Liver (tissue), 9 donors: ENCODE results near the gene RAG2. TPM values are rescaled to one million over a fixed set of nuclear protein-coding genes. Genes with fewer than 3 reads are reported as not detected.

Source experiments
- DNase-seq: peaks from one replicate; pipeline ENCODE4 v3.0.0-alpha.2; 2017; ENCODE audit warnings: low spot score
- H3K27ac ChIP-seq, 2 donors: one replicate each; pipeline ENCODE4 v1.7.0; 2013; ENCODE audit warnings: inconsistent platforms in 2 of 2, low read length in 2 of 2, control low read depth in 1 of 2, low read depth in 1 of 2, mild to moderate bottlenecking in 1 of 2
- H3K27me3 ChIP-seq, 4 donors: one replicate each; pipeline versions ENCODE4 v1.6.1 to v1.7.0; 2013; ENCODE audit warnings: low read length in 3 of 4, inconsistent platforms in 1 of 4, mild to moderate bottlenecking in 1 of 4, moderate library complexity in 1 of 4; ENCODE audit not compliant: control insufficient read depth in 4 of 4, insufficient read depth in 4 of 4
- H3K36me3 ChIP-seq, 4 donors: one replicate each; pipeline versions ENCODE4 v1.6.1 to v1.7.0; 2013; ENCODE audit warnings: low read length in 3 of 4, mild to moderate bottlenecking in 3 of 4, low read depth in 1 of 4, moderate library complexity in 1 of 4; ENCODE audit not compliant: control insufficient read depth in 4 of 4, insufficient read depth in 3 of 4
- H3K4me1 ChIP-seq, 4 donors: one replicate each; pipeline versions ENCODE4 v1.6.1 to v1.7.0; 2013; ENCODE audit warnings: low read length in 3 of 4, mild to moderate bottlenecking in 3 of 4, moderate library complexity in 1 of 4; ENCODE audit not compliant: control insufficient read depth in 4 of 4, insufficient read depth in 4 of 4
- H3K4me3 ChIP-seq, 3 donors: one replicate each; pipeline versions ENCODE4 v1.6.1 to v1.7.0; 2013; ENCODE audit warnings: low read length in 3 of 3, control low read depth in 1 of 3, low read depth in 1 of 3, mild to moderate bottlenecking in 1 of 3
- H3K9ac ChIP-seq, 2 donors: one replicate each; pipeline ENCODE4 v1.7.0; 2013; ENCODE audit warnings: low read length in 2 of 2, mild to moderate bottlenecking in 2 of 2, moderate library complexity in 2 of 2, control low read depth in 1 of 2, low read depth in 1 of 2
- H3K9me3 ChIP-seq, 4 donors: one replicate each; pipeline versions ENCODE4 v1.6.1 to v1.7.0; 2013; ENCODE audit warnings: low read length in 3 of 4; ENCODE audit not compliant: control insufficient read depth in 4 of 4
- EGR1 ChIP-seq, 2 donors: IDR thresholded peaks; 2 replicates each; pipeline ENCODE4 v1.6.1; 2016 to 2018; ENCODE audit warnings: antibody characterized with exemption in 2 of 2, low read depth in 2 of 2
- FOXA1 ChIP-seq: IDR thresholded peaks from 2 replicates; pipeline ENCODE4 v1.6.1; 2016; ENCODE audit warnings: antibody characterized with exemption
- FOXA2 ChIP-seq: IDR thresholded peaks from 2 replicates; pipeline ENCODE4 v1.6.1; 2016; ENCODE audit warnings: antibody characterized with exemption
- HNF4A ChIP-seq, 2 donors: conservative IDR thresholded peaks; 2 replicates each; pipeline ENCODE4 v1.6.1; 2016; ENCODE audit warnings: antibody characterized with exemption in 2 of 2, mild to moderate bottlenecking in 2 of 2
- HNF4G ChIP-seq: IDR thresholded peaks from 2 replicates; pipeline ENCODE4 v1.6.1; 2016; ENCODE audit warnings: antibody characterized with exemption
- JUND ChIP-seq, 2 donors: IDR thresholded peaks; 2 replicates each; pipeline ENCODE4 v1.6.1; 2016; ENCODE audit warnings: antibody characterized with exemption in 2 of 2
- MAX ChIP-seq: IDR thresholded peaks from 2 replicates; pipeline ENCODE4 v1.6.1; 2016; ENCODE audit warnings: antibody characterized with exemption
- NR2F2 ChIP-seq: IDR thresholded peaks from 2 replicates; pipeline ENCODE4 v1.6.1; 2016; ENCODE audit warnings: antibody characterized with exemption
- RXRA ChIP-seq, 2 donors: IDR thresholded peaks; 2 replicates each; pipeline ENCODE4 v1.6.1; 2017 to 2018; ENCODE audit warnings: antibody characterized with exemption in 2 of 2, mild to moderate bottlenecking in 1 of 2
- SP1 ChIP-seq: IDR thresholded peaks from 2 replicates; pipeline ENCODE4 v1.6.1; 2018; ENCODE audit warnings: antibody characterized with exemption, mild to moderate bottlenecking
- TAF1 ChIP-seq: conservative IDR thresholded peaks from 2 replicates; pipeline ENCODE4 v1.6.1; 2016; ENCODE audit warnings: antibody characterized with exemption, mild to moderate bottlenecking
- YY1 ChIP-seq: IDR thresholded peaks from 2 replicates; pipeline ENCODE4 v1.6.1; 2016; ENCODE audit warnings: antibody characterized with exemption, mild to moderate bottlenecking
- WGBS: extraction: QIAGEN DNeasy Blood & Tissue Kit; methylation state at CpG from one replicate; pipeline ENCODE4 v1.1.7; 2013; 5-methylcytosine and 5-hydroxymethylcytosine counted together
- polyA plus RNA-seq, 2 donors: library from polyadenylated mRNA; stranded (reverse) in 1 of 2; unstranded in 1 of 2; fragments of 200-250 nt in 1 of 2; fragments of >200 nt in 1 of 2; fragmentation: Nextera tagmentation in 1 of 2; extraction: Ambion mirVana in 1 of 2; gene quantifications; one replicate each; pipeline versions ENCODE4 v1.2.1 to v1.2.3, GENCODE V29; 2013 to 2015
- total RNA-seq, 2 donors: library from RNA; depleted of rRNA; stranded (reverse); fragments of >200 nt; gene quantifications; one replicate each; pipeline ENCODE4 v1.2.3, GENCODE V29; 2014
- TF ChIP-seq, protein P1 (sequence below): IDR thresholded peaks from 2 replicates; pipeline ENCODE4 v1.6.1; 2016; ENCODE audit warnings: antibody characterized with exemption
- TF ChIP-seq, protein P2 (sequence below): IDR thresholded peaks from 2 replicates; pipeline ENCODE4 v1.6.1; 2016; ENCODE audit warnings: antibody characterized with exemption, mild to moderate bottlenecking
- TF ChIP-seq, protein P3 (sequence below): fragments of 150-350 bp; IDR thresholded peaks from 2 replicates; pipeline ENCODE4 v1.5.1; 2017; ENCODE audit warnings: improper control_type of control experiment, low read depth, low read length; ENCODE audit not compliant: missing input control
- TF ChIP-seq, protein P4 (sequence below): IDR thresholded peaks from 2 replicates; pipeline ENCODE4 v1.6.1; 2016; ENCODE audit warnings: antibody characterized with exemption
- donor health status: healthy.
- donor health status: healthy.
- donor health status: healthy.
- donor health status: healthy.
- donor health status: healthy.

The RAG2 gene
- total and polyA plus RNA-seq, 4 donors, result 2.0 TPM; not detected in 3

- Histone ChIP-seq H3K27ac (no peak overlapping the region), H3K36me3 (peaks cover 0 to 4% (median 0%) of the 10 kb centered on the region in 4 donors), H3K9me3 (no peaks in the 10 kb centered on the region), H3K9ac (no peak overlapping the region), H3K27me3 (no peaks in the 10 kb centered on the region), H3K4me1 (no peaks in the 10 kb centered on the region), H3K4me3 (no peak overlapping the region)
- DNase-seq, result no peak
- TF ChIP-seq NR2F2 (no peak), TAF1 (no peak), HNF4A (conservative IDR thresholded peaks at IDR 0.05) (no peak), JUND (IDR thresholded peaks at IDR 0.05) (no peak), SP1 (no peak), MAX (no peak), RXRA (IDR thresholded peaks at IDR 0.05) (no peak), FOXA2 (no peak), HNF4G (no peak), FOXA1 (no peak), EGR1 (IDR thresholded peaks at IDR 0.05; ENCODE audit: low read depth in 2 of 2) (no peak), YY1 (no peak)
- TF ChIP-seq, protein P1, sequence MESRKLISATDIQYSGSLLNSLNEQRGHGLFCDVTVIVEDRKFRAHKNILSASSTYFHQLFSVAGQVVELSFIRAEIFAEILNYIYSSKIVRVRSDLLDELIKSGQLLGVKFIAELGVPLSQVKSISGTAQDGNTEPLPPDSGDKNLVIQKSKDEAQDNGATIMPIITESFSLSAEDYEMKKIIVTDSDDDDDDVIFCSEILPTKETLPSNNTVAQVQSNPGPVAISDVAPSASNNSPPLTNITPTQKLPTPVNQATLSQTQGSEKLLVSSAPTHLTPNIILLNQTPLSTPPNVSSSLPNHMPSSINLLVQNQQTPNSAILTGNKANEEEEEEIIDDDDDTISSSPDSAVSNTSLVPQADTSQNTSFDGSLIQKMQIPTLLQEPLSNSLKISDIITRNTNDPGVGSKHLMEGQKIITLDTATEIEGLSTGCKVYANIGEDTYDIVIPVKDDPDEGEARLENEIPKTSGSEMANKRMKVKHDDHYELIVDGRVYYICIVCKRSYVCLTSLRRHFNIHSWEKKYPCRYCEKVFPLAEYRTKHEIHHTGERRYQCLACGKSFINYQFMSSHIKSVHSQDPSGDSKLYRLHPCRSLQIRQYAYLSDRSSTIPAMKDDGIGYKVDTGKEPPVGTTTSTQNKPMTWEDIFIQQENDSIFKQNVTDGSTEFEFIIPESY, result no peak
- TF ChIP-seq, protein P2, sequence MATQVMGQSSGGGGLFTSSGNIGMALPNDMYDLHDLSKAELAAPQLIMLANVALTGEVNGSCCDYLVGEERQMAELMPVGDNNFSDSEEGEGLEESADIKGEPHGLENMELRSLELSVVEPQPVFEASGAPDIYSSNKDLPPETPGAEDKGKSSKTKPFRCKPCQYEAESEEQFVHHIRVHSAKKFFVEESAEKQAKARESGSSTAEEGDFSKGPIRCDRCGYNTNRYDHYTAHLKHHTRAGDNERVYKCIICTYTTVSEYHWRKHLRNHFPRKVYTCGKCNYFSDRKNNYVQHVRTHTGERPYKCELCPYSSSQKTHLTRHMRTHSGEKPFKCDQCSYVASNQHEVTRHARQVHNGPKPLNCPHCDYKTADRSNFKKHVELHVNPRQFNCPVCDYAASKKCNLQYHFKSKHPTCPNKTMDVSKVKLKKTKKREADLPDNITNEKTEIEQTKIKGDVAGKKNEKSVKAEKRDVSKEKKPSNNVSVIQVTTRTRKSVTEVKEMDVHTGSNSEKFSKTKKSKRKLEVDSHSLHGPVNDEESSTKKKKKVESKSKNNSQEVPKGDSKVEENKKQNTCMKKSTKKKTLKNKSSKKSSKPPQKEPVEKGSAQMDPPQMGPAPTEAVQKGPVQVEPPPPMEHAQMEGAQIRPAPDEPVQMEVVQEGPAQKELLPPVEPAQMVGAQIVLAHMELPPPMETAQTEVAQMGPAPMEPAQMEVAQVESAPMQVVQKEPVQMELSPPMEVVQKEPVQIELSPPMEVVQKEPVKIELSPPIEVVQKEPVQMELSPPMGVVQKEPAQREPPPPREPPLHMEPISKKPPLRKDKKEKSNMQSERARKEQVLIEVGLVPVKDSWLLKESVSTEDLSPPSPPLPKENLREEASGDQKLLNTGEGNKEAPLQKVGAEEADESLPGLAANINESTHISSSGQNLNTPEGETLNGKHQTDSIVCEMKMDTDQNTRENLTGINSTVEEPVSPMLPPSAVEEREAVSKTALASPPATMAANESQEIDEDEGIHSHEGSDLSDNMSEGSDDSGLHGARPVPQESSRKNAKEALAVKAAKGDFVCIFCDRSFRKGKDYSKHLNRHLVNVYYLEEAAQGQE, result no peak
- TF ChIP-seq, protein P3, sequence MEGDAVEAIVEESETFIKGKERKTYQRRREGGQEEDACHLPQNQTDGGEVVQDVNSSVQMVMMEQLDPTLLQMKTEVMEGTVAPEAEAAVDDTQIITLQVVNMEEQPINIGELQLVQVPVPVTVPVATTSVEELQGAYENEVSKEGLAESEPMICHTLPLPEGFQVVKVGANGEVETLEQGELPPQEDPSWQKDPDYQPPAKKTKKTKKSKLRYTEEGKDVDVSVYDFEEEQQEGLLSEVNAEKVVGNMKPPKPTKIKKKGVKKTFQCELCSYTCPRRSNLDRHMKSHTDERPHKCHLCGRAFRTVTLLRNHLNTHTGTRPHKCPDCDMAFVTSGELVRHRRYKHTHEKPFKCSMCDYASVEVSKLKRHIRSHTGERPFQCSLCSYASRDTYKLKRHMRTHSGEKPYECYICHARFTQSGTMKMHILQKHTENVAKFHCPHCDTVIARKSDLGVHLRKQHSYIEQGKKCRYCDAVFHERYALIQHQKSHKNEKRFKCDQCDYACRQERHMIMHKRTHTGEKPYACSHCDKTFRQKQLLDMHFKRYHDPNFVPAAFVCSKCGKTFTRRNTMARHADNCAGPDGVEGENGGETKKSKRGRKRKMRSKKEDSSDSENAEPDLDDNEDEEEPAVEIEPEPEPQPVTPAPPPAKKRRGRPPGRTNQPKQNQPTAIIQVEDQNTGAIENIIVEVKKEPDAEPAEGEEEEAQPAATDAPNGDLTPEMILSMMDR, result no peak
- TF ChIP-seq, protein P4, sequence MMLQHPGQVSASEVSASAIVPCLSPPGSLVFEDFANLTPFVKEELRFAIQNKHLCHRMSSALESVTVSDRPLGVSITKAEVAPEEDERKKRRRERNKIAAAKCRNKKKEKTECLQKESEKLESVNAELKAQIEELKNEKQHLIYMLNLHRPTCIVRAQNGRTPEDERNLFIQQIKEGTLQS, result no peak
- 91% methylated on average over 2 of the region's 2 CpGs for WGBS
These were observed 33.7 kb upstream of the RAG2 start for GRCh38 chr11:36631774-36632173.

DNA sequence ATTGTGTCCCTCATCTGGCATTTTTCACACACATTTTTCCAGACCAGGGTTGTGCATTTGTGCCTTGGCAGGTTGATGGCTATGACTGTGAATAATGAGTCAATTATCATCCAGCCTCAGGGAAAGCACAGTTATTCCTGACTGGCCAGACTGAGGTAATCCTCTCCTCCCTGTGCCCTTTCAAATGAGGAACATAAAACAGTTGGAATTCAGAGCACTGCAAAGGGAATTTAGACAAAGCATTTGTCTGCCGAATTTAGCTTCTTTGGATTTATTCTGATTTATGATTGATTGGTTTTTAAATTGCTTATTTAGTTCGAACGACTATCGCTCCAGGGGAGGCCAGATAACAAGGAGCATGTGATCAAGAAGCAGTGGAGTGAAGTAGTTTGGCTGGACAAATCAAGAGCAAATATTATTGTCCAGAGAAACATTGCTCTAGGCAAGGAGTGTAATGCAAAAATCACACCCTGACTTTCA, 30.8 kb upstream of the RAG2 start:
- no peaks in the 10 kb centered on the region for H3K9me3 ChIP-seq
- H3K9ac ChIP-seq, result no peak overlapping the region
- TF ChIP-seq, protein P4, result no peak
- TF ChIP-seq, protein P1, result no peak
- TF ChIP-seq HNF4A (conservative IDR thresholded peaks at IDR 0.05), result no peak
- no peak for TF ChIP-seq FOXA2
- no peak for TF ChIP-seq JUND (IDR thresholded peaks at IDR 0.05)
- TF ChIP-seq TAF1, result no peak
- H3K27ac ChIP-seq, result no peak overlapping the region
- no peak for DNase-seq
- no peak overlapping the region for H3K4me3 ChIP-seq
- H3K27me3 ChIP-seq, result no peaks in the 10 kb centered on the region
- no peaks in the 10 kb centered on the region for H3K4me1 ChIP-seq
- H3K36me3 ChIP-seq, result no peaks in the 10 kb centered on the region
- 91% methylated on average over 4 of the region's 4 CpGs for WGBS
